ENCODE results near the gene MLXIP.
"Not testable (repeated sequence)": the region's sequence is repeated elsewhere in the genome, so short reads cannot be mapped to it uniquely, and the experiment has no call there.

Gene MLXIP

GRCh38 chr12:122052285-122052684 lies 26.3 kb upstream of the MLXIP start:
- no peak for DNase-seq (ENCODE audit: low read depth)

- no peak for DNase-seq (ENCODE audit: low read depth)
Measured at GRCh38 chr12:122054842-122055520, 23.6 kb upstream of the MLXIP start.

- DNase-seq (ENCODE audit: low read depth), result not testable (repeated sequence)
Measured at GRCh38 chr12:122056406-122056805, 22.1 kb upstream of the MLXIP start.

GRCh38 chr12:122057007-122057735 lies 21.4 kb upstream of the MLXIP start:
- DNase-seq (ENCODE audit: low read depth), result no peak

- DNase-seq (ENCODE audit: low read depth), result no peak
Measured at GRCh38 chr12:122057769-122058168, 20.8 kb upstream of the MLXIP start.

GRCh38 chr12:122058549-122059149 lies 19.9 kb upstream of the MLXIP start:
- no peak for DNase-seq (ENCODE audit: low read depth)

- no peak for DNase-seq (ENCODE audit: low read depth)
Measured at GRCh38 chr12:122059203-122059960, 19.2 kb upstream of the MLXIP start.

GRCh38 chr12:122060081-122060501 lies 18.5 kb upstream of the MLXIP start:
- DNase-seq (ENCODE audit: low read depth), result no peak

- no peak for DNase-seq (ENCODE audit: low read depth)
Measured at GRCh38 chr12:122061253-122061652, 17.3 kb upstream of the MLXIP start.

- DNase-seq (ENCODE audit: low read depth), result no peak
Measured at GRCh38 chr12:122062832-122063693, 15.5 kb upstream of the MLXIP start.

- no peak for DNase-seq (ENCODE audit: low read depth)
Measured at GRCh38 chr12:122063694-122064024, 14.9 kb upstream of the MLXIP start.

- DNase-seq (ENCODE audit: low read depth), result peak; percentile 99
Measured at GRCh38 chr12:122064025-122064777, 14.4 kb upstream of the MLXIP start.

GRCh38 chr12:122064780-122065588 lies 13.6 kb upstream of the MLXIP start:
- peak; percentile 95 for DNase-seq (ENCODE audit: low read depth)

- no peak for DNase-seq (ENCODE audit: low read depth)
Measured at GRCh38 chr12:122067548-122067947, 11.0 kb upstream of the MLXIP start.

- no peak for DNase-seq (ENCODE audit: low read depth)
Measured at GRCh38 chr12:122067966-122068365, 10.6 kb upstream of the MLXIP start.

- DNase-seq (ENCODE audit: low read depth), result peak; percentile 89
Measured at GRCh38 chr12:122072031-122072970, 6.3 kb upstream of the MLXIP start.

- DNase-seq (ENCODE audit: low read depth), result no peak
Measured at GRCh38 chr12:122073815-122074214, 4.7 kb upstream of the MLXIP start.

- DNase-seq (ENCODE audit: low read depth), result no peak
Measured at GRCh38 chr12:122076743-122077495, 1.6 kb upstream of the MLXIP start.
